ENCODE data around the gene NAALADL2.

- TF ChIP-seq RAD21 (conservative IDR thresholded peaks at IDR 0.05) (no peak), POLR2AphosphoS5 (IDR thresholded peaks at IDR 0.05) (no peak), SMC3 (conservative IDR thresholded peaks at IDR 0.05; ENCODE audit: poor library complexity) (no peak), CTCF (IDR thresholded peaks at IDR 0.05; ENCODE audit: poor library complexity, severe bottlenecking) (no peak), TAF1 (IDR thresholded peaks at IDR 0.05; ENCODE audit: low read depth) (no peak)
Measured at GRCh38 chr3:175713268-175713667, 854.1 kb downstream of the NAALADL2 start.
